ENCODE data around the gene GLMN.
"Not testable (repeated sequence)": the region's sequence is repeated elsewhere in the genome, so short reads cannot be mapped to it uniquely, and the experiment has no call there.

DNA sequence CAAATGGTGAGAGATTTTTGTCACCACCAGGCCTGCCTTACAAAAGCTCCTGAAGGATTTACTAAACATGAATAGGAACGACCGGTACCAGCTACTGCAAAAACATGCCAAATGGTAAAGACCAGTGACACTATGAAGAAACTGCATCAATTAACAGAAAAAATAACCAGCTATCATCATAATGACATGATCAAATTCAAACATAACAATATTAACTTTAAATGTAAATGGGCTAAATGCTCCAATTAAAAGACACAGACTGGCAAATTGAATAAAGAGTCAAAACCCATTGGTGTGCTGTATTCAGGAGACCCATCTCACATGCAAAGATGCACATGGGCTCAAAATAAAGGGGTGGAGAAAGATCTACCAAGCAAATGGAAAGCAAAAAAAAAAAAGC, 17.4 kb downstream of the GLMN start:
- not testable (repeated sequence) for TF ChIP-seq CTCF, POLR2A, POLR2AphosphoS5 (IDR thresholded peaks at IDR 0.05)

Measured in stomach (tissue), 4 donors.